MM.1S (cell line): ENCODE data around the gene ALAS1.
A peak's percentile ranks its signal among the peaks of the same experiment; 100 is the strongest.

Experiments
- DNase-seq: peaks from one replicate; pipeline ENCODE4 v3.0.0-alpha.2; 2015
- H2AFZ ChIP-seq: fragments of 300-600 bp; sonication (generic); 2 replicates; pipeline ENCODE4 v1.6.0; 2016; ENCODE audit warnings: antibody characterized with exemption, low read length
- H3F3A ChIP-seq: fragments of 300-600 bp; sonication (generic); 2 replicates; pipeline ENCODE4 v1.6.1; 2016; ENCODE audit warnings: mild to moderate bottlenecking, antibody characterized with exemption, low read length, moderate library complexity, mixed read lengths; ENCODE audit not compliant: insufficient read depth
- H3K27ac ChIP-seq: fragments of 300-600 bp; sonication (generic); 2 replicates; pipeline ENCODE4 v1.5.1; 2016; ENCODE audit warnings: mild to moderate bottlenecking, low read length
- H3K27me3 ChIP-seq: fragments of 300-600 bp; sonication (generic); replicated peaks from 2 replicates; pipeline ENCODE4 v1.6.0; 2016; ENCODE audit warnings: low read length; ENCODE audit not compliant: insufficient read depth
- H3K36me3 ChIP-seq: fragments of 300-600 bp; sonication (generic); replicated peaks from 2 replicates; pipeline ENCODE4 v1.6.1; 2016; ENCODE audit warnings: mild to moderate bottlenecking, low read length, mixed read lengths; ENCODE audit not compliant: insufficient read depth
- H3K4me1 ChIP-seq: fragments of 300-600 bp; sonication (generic); 2 replicates; pipeline ENCODE4 v1.6.1; 2016; ENCODE audit warnings: low read length, mixed read lengths
- H3K4me2 ChIP-seq: fragments of 300-600 bp; sonication (generic); 2 replicates; pipeline ENCODE4 v1.6.0; 2016; ENCODE audit warnings: low read depth, low read length
- H3K4me3 ChIP-seq: fragments of 300-600 bp; sonication (generic); 2 replicates; pipeline ENCODE4 v1.5.1; 2016; ENCODE audit warnings: low read length, mixed read lengths
- H3K79me2 ChIP-seq: fragments of 300-600 bp; sonication (generic); 2 replicates; pipeline ENCODE4 v1.6.1; 2016; ENCODE audit warnings: mixed run types, low read length, mixed read lengths
- H3K9ac ChIP-seq: fragments of 300-600 bp; sonication (generic); 2 replicates; pipeline ENCODE4 v1.6.1; 2016; ENCODE audit warnings: low read length, mixed read lengths
- H3K9me2 ChIP-seq: fragments of 300-600 bp; sonication (generic); replicated peaks from 2 replicates; pipeline ENCODE4 v1.6.1; 2016; ENCODE audit warnings: mild to moderate bottlenecking, low read length, mixed read lengths; ENCODE audit not compliant: insufficient read depth
- H3K9me3 ChIP-seq: fragments of 300-600 bp; sonication (generic); replicated peaks from 2 replicates; pipeline ENCODE4 v1.6.1; 2016; ENCODE audit warnings: mild to moderate bottlenecking, low read length, mixed read lengths; ENCODE audit not compliant: insufficient read depth
- H4K20me1 ChIP-seq: fragments of 300-600 bp; sonication (generic); 2 replicates; pipeline ENCODE4 v1.6.1; 2016; ENCODE audit warnings: mild to moderate bottlenecking, low read length, moderate library complexity, mixed read lengths; ENCODE audit not compliant: insufficient read depth
- EZH2 ChIP-seq: fragments of 300-600 bp; sonication (generic); optimal IDR thresholded peaks from 2 replicates; pipeline ENCODE3; 2017; ENCODE audit warnings: low read depth, mild to moderate bottlenecking, antibody characterized with exemption, low read length, mixed read lengths
- EZH2phosphoT487 ChIP-seq: fragments of 300-600 bp; sonication (generic); IDR thresholded peaks from 2 replicates; pipeline ENCODE4 v1.6.1; 2018; ENCODE audit warnings: antibody characterized with exemption, low read length
- TF ChIP-seq, protein P1 (sequence below): fragments of 300-600 bp; sonication (generic); IDR thresholded peaks from 2 replicates; pipeline ENCODE4 v1.5.1; 2016; ENCODE audit warnings: antibody characterized with exemption, low read length, mixed read lengths

The ALAS1 gene

DNA sequence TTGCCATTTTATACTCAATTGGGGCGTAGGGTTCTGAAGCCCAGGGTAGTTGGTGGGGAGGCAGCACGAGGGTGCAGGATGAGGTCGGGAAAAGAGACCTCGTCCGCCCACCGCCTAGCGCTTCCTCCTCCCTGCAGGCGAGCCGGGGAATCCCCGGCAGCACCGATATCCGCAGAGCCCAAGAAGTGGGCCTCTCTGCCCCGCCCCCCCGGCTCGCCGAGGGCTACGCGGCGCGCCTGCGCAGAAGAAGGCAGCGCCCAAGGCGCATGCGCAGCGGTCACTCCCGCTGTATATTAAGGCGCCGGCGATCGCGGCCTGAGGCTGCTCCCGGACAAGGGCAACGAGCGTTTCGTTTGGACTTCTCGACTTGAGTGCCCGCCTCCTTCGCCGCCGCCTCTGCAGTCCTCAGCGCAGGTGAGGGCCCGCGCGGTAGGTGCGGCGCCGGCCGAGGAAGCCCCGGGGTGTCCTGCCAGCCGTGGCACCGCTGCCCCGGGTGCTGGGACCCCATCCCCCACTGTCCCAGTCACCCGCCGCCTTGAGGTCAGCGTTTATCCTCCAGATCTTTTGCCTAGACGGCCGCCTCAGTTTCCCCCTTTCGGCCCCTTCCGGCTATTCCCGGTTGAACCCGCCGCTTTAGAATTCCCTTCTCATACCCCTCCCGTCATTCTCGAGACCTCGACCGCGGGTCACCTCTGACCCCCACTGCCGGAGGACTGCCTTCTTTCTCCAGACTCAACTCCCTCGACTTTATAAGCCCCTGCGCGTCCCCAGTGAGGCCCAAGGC is at the start of gene ALAS1:
ALAS1 (plus strand) TSS at position 319 of the 784 bp plus-strand sequence. CDS start 1,082 bp downstream, outside the sequence.
- Histone ChIP-seq H2AFZ (peak within 1 kb of the TSS; percentile 91), H3K36me3 (no peaks in the 10 kb centered on the region; the same call in 1 of the 2 replicates), H3F3A (no peaks in the 10 kb centered on the region), H3K9ac (peak within 1 kb of the TSS; percentile 73), H3K4me1 (peaks cover 11% of the 10 kb centered on the region), H4K20me1 (no peaks in the 10 kb centered on the region), H3K27ac (no peak within 1 kb of the TSS), H3K9me3 (no peaks in the 10 kb centered on the region), H3K79me2 (peaks cover 16% of the 10 kb centered on the region), H3K27me3 (no peaks in the 10 kb centered on the region), H3K4me2 (peak within 1 kb of the TSS; percentile 76), H3K9me2 (no peaks in the 10 kb centered on the region), H3K4me3 (peak within 1 kb of the TSS; percentile 82)
- no peak for TF ChIP-seq EZH2phosphoT487
- TF ChIP-seq, protein P1, sequence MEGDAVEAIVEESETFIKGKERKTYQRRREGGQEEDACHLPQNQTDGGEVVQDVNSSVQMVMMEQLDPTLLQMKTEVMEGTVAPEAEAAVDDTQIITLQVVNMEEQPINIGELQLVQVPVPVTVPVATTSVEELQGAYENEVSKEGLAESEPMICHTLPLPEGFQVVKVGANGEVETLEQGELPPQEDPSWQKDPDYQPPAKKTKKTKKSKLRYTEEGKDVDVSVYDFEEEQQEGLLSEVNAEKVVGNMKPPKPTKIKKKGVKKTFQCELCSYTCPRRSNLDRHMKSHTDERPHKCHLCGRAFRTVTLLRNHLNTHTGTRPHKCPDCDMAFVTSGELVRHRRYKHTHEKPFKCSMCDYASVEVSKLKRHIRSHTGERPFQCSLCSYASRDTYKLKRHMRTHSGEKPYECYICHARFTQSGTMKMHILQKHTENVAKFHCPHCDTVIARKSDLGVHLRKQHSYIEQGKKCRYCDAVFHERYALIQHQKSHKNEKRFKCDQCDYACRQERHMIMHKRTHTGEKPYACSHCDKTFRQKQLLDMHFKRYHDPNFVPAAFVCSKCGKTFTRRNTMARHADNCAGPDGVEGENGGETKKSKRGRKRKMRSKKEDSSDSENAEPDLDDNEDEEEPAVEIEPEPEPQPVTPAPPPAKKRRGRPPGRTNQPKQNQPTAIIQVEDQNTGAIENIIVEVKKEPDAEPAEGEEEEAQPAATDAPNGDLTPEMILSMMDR = no peak
- TF ChIP-seq EZH2 = no peak
- DNase-seq = peak; percentile 95

DNA sequence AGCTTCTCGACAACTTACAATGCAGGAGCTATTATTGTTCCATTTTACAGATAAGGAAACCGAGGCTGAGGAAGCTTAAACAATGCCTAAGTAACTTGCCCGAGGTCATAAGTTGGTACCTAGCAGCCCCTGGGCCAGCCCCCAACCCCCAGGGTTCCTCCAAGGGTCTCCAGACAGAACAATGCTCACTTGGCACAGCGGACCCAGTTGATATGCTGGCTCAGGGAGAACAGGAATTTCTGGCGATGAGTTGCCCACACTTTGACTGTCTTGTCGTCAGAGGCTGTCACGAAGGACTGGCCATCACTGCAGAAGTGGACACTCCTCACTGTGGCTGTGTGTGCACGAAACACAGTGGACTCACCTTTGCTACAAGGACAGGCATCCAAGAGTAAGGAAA is 48.9 kb upstream of the ALAS1 start:
- H3K9me2 ChIP-seq = no peaks in the 10 kb centered on the region

DNA sequence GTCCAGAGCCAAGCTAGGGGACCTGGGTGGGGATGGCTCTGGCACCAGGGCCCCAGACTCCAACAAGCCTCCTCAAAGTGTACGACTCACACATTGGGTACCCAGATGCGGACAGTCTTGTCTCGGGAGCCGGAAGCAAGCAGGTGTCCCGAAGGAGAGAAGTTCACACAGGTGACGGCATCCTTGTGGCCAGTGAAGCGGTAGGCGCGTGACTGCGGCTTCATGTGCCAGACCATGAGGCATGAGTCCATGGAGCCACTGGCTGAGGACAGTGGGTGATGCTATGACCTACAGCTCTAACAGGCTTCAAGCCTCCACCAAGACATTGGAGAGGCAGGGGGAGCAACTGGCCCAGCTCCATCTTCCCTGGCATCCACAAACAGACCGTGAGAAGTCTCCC is 48.2 kb upstream of the ALAS1 start:
- TF ChIP-seq EZH2phosphoT487 (no peak), EZH2 (no peak)
- TF ChIP-seq, protein P1 = no peak
- Histone ChIP-seq H3K36me3 (no peaks in the 10 kb centered on the region; the same call in 1 of the 2 replicates), H3K9me3 (no peaks in the 10 kb centered on the region), H4K20me1 (no peaks in the 10 kb centered on the region), H3K79me2 (peaks cover 21% of the 10 kb centered on the region), H3K9ac (no peak overlapping the region), H3K4me1 (no peaks in the 10 kb centered on the region), H2AFZ (no peak overlapping the region), H3K4me2 (no peak overlapping the region), H3K27ac (no peak overlapping the region), H3K27me3 (no peaks in the 10 kb centered on the region), H3F3A (peaks cover 10% of the 10 kb centered on the region; the same call in 1 of the 2 replicates), H3K4me3 (no peak overlapping the region), H3K9me2 (no peaks in the 10 kb centered on the region)
- DNase-seq = no peak

More for the DNA sequence above, 48.9 kb upstream of the ALAS1 start:
- Histone ChIP-seq H3F3A (peaks cover 6% of the 10 kb centered on the region; the same call in 1 of the 2 replicates), H3K79me2 (peaks cover 23% of the 10 kb centered on the region), H3K36me3 (no peaks in the 10 kb centered on the region; the same call in 1 of the 2 replicates), H4K20me1 (no peaks in the 10 kb centered on the region), H3K4me3 (no peak overlapping the region), H3K27ac (no peak overlapping the region), H3K9ac (no peak overlapping the region), H2AFZ (no peak overlapping the region), H3K27me3 (no peaks in the 10 kb centered on the region), H3K4me2 (no peak overlapping the region), H3K4me1 (no peaks in the 10 kb centered on the region), H3K9me3 (no peaks in the 10 kb centered on the region)
- TF ChIP-seq, protein P1 = no peak
- TF ChIP-seq EZH2 (no peak), EZH2phosphoT487 (no peak)
- DNase-seq = no peak
